ENCODE measurements around the gene RAI1.

DNA sequence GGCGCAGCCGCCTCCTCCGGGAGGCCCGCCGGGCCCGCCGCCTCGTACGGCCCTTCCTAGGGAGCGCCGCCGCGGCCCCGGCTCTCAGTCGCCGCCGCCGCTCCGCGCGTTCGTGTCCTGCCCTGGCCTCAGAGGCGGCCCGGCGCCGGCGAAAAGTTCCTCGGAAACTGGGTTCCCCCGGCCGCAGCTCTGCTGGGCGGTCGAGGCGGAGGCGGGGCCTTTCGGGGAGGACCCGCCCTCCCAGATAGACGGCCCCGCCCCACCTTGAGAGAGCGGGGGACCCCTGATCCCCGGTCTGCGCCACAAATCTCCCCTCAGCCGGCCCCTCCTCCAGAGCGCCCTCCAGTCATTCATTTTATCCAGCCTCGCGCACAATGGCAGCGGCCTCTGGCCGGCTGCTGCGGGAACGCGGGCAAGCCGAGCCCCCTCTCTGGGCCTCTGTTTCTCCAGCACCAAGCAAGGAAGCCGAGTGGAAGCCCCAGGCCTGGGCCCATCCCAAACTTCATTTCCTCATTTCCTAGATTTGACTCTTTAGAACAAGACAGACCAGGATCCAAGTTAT is 155.6 kb downstream of the RAI1 start, which contains the start of gene SREBF1:
- TF ChIP-seq, protein P1, sequence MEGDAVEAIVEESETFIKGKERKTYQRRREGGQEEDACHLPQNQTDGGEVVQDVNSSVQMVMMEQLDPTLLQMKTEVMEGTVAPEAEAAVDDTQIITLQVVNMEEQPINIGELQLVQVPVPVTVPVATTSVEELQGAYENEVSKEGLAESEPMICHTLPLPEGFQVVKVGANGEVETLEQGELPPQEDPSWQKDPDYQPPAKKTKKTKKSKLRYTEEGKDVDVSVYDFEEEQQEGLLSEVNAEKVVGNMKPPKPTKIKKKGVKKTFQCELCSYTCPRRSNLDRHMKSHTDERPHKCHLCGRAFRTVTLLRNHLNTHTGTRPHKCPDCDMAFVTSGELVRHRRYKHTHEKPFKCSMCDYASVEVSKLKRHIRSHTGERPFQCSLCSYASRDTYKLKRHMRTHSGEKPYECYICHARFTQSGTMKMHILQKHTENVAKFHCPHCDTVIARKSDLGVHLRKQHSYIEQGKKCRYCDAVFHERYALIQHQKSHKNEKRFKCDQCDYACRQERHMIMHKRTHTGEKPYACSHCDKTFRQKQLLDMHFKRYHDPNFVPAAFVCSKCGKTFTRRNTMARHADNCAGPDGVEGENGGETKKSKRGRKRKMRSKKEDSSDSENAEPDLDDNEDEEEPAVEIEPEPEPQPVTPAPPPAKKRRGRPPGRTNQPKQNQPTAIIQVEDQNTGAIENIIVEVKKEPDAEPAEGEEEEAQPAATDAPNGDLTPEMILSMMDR (conservative IDR thresholded peaks at IDR 0.05; ENCODE audit: low read depth in 2 of 2) = no peak
- TF ChIP-seq, protein P2, sequence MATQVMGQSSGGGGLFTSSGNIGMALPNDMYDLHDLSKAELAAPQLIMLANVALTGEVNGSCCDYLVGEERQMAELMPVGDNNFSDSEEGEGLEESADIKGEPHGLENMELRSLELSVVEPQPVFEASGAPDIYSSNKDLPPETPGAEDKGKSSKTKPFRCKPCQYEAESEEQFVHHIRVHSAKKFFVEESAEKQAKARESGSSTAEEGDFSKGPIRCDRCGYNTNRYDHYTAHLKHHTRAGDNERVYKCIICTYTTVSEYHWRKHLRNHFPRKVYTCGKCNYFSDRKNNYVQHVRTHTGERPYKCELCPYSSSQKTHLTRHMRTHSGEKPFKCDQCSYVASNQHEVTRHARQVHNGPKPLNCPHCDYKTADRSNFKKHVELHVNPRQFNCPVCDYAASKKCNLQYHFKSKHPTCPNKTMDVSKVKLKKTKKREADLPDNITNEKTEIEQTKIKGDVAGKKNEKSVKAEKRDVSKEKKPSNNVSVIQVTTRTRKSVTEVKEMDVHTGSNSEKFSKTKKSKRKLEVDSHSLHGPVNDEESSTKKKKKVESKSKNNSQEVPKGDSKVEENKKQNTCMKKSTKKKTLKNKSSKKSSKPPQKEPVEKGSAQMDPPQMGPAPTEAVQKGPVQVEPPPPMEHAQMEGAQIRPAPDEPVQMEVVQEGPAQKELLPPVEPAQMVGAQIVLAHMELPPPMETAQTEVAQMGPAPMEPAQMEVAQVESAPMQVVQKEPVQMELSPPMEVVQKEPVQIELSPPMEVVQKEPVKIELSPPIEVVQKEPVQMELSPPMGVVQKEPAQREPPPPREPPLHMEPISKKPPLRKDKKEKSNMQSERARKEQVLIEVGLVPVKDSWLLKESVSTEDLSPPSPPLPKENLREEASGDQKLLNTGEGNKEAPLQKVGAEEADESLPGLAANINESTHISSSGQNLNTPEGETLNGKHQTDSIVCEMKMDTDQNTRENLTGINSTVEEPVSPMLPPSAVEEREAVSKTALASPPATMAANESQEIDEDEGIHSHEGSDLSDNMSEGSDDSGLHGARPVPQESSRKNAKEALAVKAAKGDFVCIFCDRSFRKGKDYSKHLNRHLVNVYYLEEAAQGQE (IDR thresholded peaks at IDR 0.05; ENCODE audit: unreplicated experiment) = no peak
- TF ChIP-seq EZH2phosphoT487 (IDR thresholded peaks at IDR 0.05; ENCODE audit: unreplicated experiment) (no peak), EZH2 (IDR thresholded peaks at IDR 0.05; ENCODE audit: low read depth, unreplicated experiment) (no peak), JUNB (IDR thresholded peaks at IDR 0.05; ENCODE audit: unreplicated experiment) (no peak)

All from GM23338 (cell line).